HL-60 (cell line): ENCODE data around the gene HS3ST5.
A peak's percentile ranks its signal among the peaks of the same experiment; 100 is the strongest.

Source experiments
- DNase-seq, 2 experiments: peaks; one replicate each; pipeline ENCODE4 v3.0.0-alpha.2; 2010 to 2020; ENCODE audit warnings: low read depth in 1 of 2, low spot score in 1 of 2
- H3K27ac ChIP-seq: fragments of 250-450 bp; sonication (Bioruptor Pico); replicated peaks from 2 replicates; pipeline ENCODE4 v1.5.1; 2020; ENCODE audit warnings: mild to moderate bottlenecking, moderate library complexity
- H3K27me3 ChIP-seq: fragments of 250-450 bp; sonication (Bioruptor Pico); 2 replicates; pipeline ENCODE4 v1.5.1; 2021; ENCODE audit warnings: mild to moderate bottlenecking, moderate library complexity; ENCODE audit not compliant: insufficient read depth, poor library complexity, severe bottlenecking
- H3K4me3 ChIP-seq: replicated peaks from 2 replicates; pipeline ENCODE4 v1.5.1; 2011; ENCODE audit warnings: mild to moderate bottlenecking, control low read depth, low read length; ENCODE audit not compliant: insufficient read depth
- GABPA ChIP-seq: IDR thresholded peaks from 2 replicates; pipeline ENCODE4 v1.6.1; 2012; ENCODE audit warnings: low read depth
- POLR2AphosphoS5 ChIP-seq: IDR thresholded peaks from 2 replicates; pipeline ENCODE4 v1.6.1; 2012; ENCODE audit warnings: low read depth
- REST ChIP-seq: IDR thresholded peaks from 2 replicates; pipeline ENCODE4 v1.6.1; 2012; ENCODE audit warnings: low read depth; ENCODE audit not compliant: insufficient replicate concordance
- SPI1 ChIP-seq: IDR thresholded peaks from 2 replicates; pipeline ENCODE4 v1.6.1; 2012; ENCODE audit warnings: low read depth, mild to moderate bottlenecking, borderline replicate concordance
- TF ChIP-seq, protein P1 (sequence below): IDR thresholded peaks from one replicate; pipeline ENCODE4 v1.5.1; 2011; ENCODE audit warnings: low read length, control low read depth, inconsistent platforms; ENCODE audit not compliant: insufficient read depth

HS3ST5 gene

DNA sequence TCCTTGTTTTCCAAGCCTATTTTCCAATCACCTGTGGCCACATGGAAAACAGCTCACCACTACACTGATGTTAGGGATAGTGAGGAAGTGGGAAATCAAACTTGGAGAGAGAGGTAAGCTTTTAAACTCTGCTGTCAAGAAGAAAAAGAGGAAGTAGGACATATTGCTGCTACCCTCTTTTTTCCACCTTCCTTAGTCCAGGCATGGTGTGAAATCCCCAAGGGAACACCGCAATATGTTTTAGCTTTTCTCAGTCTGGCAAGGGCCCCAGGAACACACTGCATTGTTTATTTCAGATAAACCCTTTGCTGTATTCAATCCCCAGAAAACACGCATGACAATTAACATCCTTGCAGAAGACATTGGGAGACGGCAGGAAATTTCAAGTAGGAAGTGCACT, 61.3 kb downstream of the HS3ST5 start:
- DNase-seq, result no peak
- H3K27me3 ChIP-seq, result no peaks in the 10 kb centered on the region
- no peak overlapping the region for H3K27ac ChIP-seq
- no peak overlapping the region for H3K4me3 ChIP-seq
- peak; percentile 63 for TF ChIP-seq SPI1
- TF ChIP-seq GABPA, result no peak

- DNase-seq, result no peak
- no peaks in the 10 kb centered on the region for H3K27me3 ChIP-seq
- TF ChIP-seq SPI1 (no peak), POLR2AphosphoS5 (no peak), REST (no peak), GABPA (no peak)
- TF ChIP-seq, protein P1, sequence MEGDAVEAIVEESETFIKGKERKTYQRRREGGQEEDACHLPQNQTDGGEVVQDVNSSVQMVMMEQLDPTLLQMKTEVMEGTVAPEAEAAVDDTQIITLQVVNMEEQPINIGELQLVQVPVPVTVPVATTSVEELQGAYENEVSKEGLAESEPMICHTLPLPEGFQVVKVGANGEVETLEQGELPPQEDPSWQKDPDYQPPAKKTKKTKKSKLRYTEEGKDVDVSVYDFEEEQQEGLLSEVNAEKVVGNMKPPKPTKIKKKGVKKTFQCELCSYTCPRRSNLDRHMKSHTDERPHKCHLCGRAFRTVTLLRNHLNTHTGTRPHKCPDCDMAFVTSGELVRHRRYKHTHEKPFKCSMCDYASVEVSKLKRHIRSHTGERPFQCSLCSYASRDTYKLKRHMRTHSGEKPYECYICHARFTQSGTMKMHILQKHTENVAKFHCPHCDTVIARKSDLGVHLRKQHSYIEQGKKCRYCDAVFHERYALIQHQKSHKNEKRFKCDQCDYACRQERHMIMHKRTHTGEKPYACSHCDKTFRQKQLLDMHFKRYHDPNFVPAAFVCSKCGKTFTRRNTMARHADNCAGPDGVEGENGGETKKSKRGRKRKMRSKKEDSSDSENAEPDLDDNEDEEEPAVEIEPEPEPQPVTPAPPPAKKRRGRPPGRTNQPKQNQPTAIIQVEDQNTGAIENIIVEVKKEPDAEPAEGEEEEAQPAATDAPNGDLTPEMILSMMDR, result no peak
- H3K4me3 ChIP-seq, result no peak overlapping the region
- H3K27ac ChIP-seq, result no peak overlapping the region
Observed at GRCh38 chr6:114280239-114280982, 62.4 kb downstream of the HS3ST5 start.

DNA sequence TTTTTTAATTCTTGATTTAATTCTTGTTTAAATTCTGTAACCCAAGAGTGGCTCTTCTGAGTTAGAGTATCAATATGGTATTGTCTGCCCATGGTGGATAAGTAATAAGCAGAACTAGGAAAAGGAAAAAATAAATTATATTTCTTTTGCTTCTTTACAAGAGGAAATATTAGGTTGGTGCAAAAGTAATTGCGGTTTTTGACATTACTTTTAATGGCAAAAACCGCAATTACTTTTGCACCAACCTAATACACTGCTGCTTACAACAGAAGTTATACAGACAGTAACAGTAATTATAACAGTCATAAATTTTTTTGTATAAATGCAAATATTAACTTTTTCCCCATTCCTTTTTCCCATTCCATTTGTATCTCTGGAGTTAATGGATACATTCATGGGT, 65.6 kb downstream of the HS3ST5 start:
- Histone ChIP-seq H3K27ac (no peak overlapping the region), H3K4me3 (no peak overlapping the region), H3K27me3 (no peaks in the 10 kb centered on the region)
- TF ChIP-seq SPI1, result no peak
- no peak for DNase-seq

DNA sequence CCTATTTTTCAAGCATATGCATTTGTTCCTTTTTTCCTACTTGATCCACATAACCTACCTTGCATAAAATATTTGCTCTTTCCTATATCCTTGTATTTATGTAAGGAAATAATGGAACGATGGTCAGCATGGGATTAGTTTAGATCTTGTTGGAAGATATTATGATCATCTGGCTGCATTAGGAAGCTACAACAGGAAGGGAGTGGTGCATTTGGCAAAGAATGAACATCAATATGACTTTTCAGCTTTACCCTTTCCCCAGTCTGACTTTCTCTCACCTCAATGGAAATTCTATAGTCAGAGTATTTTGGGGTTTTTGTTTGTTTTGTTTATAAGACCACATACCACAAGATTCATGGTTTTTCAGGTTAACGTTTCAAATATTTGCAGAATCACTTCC, 66.0 kb downstream of the HS3ST5 start:
- no peaks in the 10 kb centered on the region for H3K27me3 ChIP-seq
- H3K27ac ChIP-seq, result no peak overlapping the region
- no peak for DNase-seq
- TF ChIP-seq GABPA, result no peak
- no peak for TF ChIP-seq REST
- no peak for TF ChIP-seq SPI1
- TF ChIP-seq, protein P1, result no peak
- TF ChIP-seq POLR2AphosphoS5, result no peak
- no peak overlapping the region for H3K4me3 ChIP-seq

- no peak overlapping the region for H3K4me3 ChIP-seq
- no peaks in the 10 kb centered on the region for H3K27me3 ChIP-seq
- TF ChIP-seq REST, result no peak
- no peak for TF ChIP-seq POLR2AphosphoS5
- TF ChIP-seq, protein P1, result no peak
- TF ChIP-seq GABPA, result no peak
- TF ChIP-seq SPI1, result no peak
- no peak overlapping the region for H3K27ac ChIP-seq
- no peak for DNase-seq
Observed at GRCh38 chr6:114274836-114275235, 68.0 kb downstream of the HS3ST5 start.
